ENCODE results near the gene CBLL1.

The CBLL1 gene

GRCh38 chr7:107742678-107743566 lies 1.0 kb upstream of the CBLL1 start:
- DNase-seq (ENCODE audit: low read depth): no peak
- H3K4me3 ChIP-seq (ENCODE audit: control insufficient read depth, low read depth, low read length): peak overlapping the region; percentile 84
- TF ChIP-seq, protein P1, sequence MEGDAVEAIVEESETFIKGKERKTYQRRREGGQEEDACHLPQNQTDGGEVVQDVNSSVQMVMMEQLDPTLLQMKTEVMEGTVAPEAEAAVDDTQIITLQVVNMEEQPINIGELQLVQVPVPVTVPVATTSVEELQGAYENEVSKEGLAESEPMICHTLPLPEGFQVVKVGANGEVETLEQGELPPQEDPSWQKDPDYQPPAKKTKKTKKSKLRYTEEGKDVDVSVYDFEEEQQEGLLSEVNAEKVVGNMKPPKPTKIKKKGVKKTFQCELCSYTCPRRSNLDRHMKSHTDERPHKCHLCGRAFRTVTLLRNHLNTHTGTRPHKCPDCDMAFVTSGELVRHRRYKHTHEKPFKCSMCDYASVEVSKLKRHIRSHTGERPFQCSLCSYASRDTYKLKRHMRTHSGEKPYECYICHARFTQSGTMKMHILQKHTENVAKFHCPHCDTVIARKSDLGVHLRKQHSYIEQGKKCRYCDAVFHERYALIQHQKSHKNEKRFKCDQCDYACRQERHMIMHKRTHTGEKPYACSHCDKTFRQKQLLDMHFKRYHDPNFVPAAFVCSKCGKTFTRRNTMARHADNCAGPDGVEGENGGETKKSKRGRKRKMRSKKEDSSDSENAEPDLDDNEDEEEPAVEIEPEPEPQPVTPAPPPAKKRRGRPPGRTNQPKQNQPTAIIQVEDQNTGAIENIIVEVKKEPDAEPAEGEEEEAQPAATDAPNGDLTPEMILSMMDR (conservative IDR thresholded peaks at IDR 0.05; ENCODE audit: control insufficient read depth, insufficient read depth, low read depth, low read length): no peak

DNA sequence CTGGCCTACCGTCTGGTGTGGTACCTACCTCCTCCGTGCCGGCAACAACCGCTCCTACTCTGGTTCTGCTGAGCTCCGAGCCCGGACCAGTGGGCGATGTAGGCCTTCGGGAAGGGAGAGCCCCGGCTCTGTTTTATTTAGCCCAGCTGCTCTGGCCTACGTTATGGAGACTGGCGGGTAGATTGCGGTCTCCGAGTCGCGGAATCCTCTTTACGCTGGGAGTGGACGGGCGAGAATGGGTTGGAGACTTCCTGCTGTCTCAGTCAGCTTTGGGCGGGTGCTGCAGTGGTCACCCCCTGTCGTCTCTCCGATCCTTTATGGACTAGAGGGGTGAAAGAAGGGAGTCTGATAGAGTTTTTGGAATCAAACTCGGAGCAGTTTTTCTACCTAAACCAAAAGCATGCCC lies 406 bp downstream of the CBLL1 start:
- peak overlapping the region; percentile 84 for H3K4me3 ChIP-seq (ENCODE audit: control insufficient read depth, low read depth, low read length)
- peak; percentile 32 for DNase-seq (ENCODE audit: low read depth)
- TF ChIP-seq, protein P1 (conservative IDR thresholded peaks at IDR 0.05; ENCODE audit: control insufficient read depth, insufficient read depth, low read depth, low read length): no peak

DNA sequence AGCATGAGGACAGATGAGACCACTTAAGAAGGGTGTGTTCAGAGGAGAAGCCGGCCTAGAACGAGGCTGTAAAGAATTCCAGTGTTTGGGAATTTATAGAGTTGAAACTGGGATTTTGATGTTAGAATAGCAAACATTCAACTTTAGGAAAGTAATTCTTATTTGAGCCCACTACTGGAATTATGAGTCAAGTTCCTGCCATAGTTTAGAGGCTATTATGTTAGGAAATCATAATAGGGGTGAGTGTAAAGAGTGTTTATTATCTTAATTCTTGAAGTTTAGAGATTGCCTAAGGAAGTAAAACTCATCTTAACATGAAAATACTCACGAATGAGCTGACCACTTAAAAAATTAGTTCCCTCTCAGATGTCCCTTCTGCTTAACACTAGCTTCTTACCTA lies 2.1 kb downstream of the CBLL1 start:
- no peak for DNase-seq (ENCODE audit: low read depth)
- no peak overlapping the region for H3K4me3 ChIP-seq (ENCODE audit: control insufficient read depth, low read depth, low read length)
- TF ChIP-seq, protein P1 (conservative IDR thresholded peaks at IDR 0.05; ENCODE audit: control insufficient read depth, insufficient read depth, low read depth, low read length): no peak

DNA sequence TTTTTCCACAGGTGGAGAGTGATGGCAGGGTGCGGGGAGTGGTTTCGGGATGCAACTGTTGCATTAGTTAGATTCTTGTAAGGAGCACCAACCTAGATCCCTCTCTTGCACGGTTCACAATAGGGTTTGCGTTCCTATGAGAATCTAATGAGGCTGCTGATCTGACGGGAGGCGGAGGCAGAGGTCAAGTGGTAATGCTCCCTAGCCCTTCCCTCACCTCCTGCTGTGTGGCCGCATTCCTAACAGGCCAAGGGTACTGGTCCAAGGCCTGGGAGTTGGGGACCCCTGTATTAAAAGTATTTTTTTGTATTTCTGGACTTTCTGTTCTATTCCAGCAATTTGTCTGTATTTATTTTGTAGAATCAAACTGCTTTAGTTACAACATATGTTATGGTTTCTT lies 7.2 kb downstream of the CBLL1 start:
- no peak overlapping the region for H3K4me3 ChIP-seq (ENCODE audit: control insufficient read depth, low read depth, low read length)
- DNase-seq (ENCODE audit: low read depth): no peak
- TF ChIP-seq, protein P1 (conservative IDR thresholded peaks at IDR 0.05; ENCODE audit: control insufficient read depth, insufficient read depth, low read depth, low read length): no peak

- no peak for DNase-seq (ENCODE audit: low read depth)
- TF ChIP-seq, protein P1 (conservative IDR thresholded peaks at IDR 0.05; ENCODE audit: control insufficient read depth, insufficient read depth, low read depth, low read length): peak; percentile 10
Measured at GRCh38 chr7:107754642-107755041, 10.7 kb downstream of the CBLL1 start.

DNA sequence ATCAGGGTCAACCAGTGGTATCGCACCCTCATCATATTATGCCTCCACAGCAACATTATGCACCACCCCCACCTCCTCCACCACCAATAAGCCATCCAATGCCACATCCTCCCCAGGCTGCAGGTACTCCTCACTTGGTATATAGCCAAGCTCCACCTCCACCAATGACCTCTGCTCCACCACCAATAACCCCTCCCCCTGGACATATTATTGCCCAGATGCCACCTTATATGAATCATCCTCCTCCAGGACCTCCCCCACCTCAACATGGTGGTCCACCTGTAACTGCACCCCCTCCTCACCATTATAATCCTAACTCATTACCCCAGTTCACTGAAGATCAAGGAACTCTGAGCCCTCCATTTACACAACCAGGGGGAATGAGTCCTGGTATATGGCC lies 14.7 kb downstream of the CBLL1 start:
- TF ChIP-seq, protein P1 (conservative IDR thresholded peaks at IDR 0.05; ENCODE audit: control insufficient read depth, insufficient read depth, low read depth, low read length): no peak
- DNase-seq (ENCODE audit: low read depth): no peak
- H3K4me3 ChIP-seq (ENCODE audit: control insufficient read depth, low read depth, low read length): no peak overlapping the region

More at GRCh38 chr7:107754642-107755041, 10.7 kb downstream of the CBLL1 start:
- no peak overlapping the region for H3K4me3 ChIP-seq (ENCODE audit: control insufficient read depth, low read depth, low read length)

Data from fibroblast of mammary gland (primary cell).